Mucosa of descending colon (tissue), 3 donors: ENCODE data around the gene FRMD6. TPM values are rescaled to one million over a fixed set of nuclear protein-coding genes. Genes with fewer than 3 reads are reported as not detected.

Experiments
- ATAC-seq: fragments of 200-7000 bp; cut with Tn5 transposase; one replicate; pipeline ENCODE4 v1.9.1; 2020; ENCODE audit warnings: mild to moderate bottlenecking, moderate library complexity
- DNase-seq, 3 donors: peaks; one replicate each; pipeline ENCODE4 v3.0.0-alpha.2; 2020
- H3K36me3 ChIP-seq: fragments of 200-600 bp; one replicate; pipeline ENCODE4 v1.8.0; 2021; ENCODE audit warnings: low read depth, mild to moderate bottlenecking
- H3K4me1 ChIP-seq: fragments of 200-600 bp; one replicate; pipeline ENCODE4 v1.8.0; 2021; ENCODE audit warnings: low read depth, mild to moderate bottlenecking
- H3K4me3 ChIP-seq: fragments of 200-600 bp; one replicate; pipeline ENCODE4 v1.8.0; 2021; ENCODE audit warnings: mild to moderate bottlenecking
- H3K9me3 ChIP-seq: fragments of 200-600 bp; one replicate; pipeline ENCODE4 v1.8.0; 2021; ENCODE audit warnings: mild to moderate bottlenecking
- intact Hi-C, 2 donors: fragments of 100-400 bp; cut with DNase I in 1 of 2; cut with micrococcal nuclease in 1 of 2; formaldehyde crosslinking; loops; one replicate each; pipeline versions ENCODE4 v1.11.0 to v1.11.1; 2022; cut with DNase I, micrococcal nuclease
- total RNA-seq, 3 donors: library from RNA; stranded (reverse); fragmentation: NEBNext Ultra II Directional in 2 of 3; extraction: Animal tissue kit (Norgen Biotek cat#: 25700) in 2 of 3; gene quantifications; one replicate each; pipeline versions ENCODE4 v1.2.1 to v1.2.4, GENCODE V29; 2021 to 2023
- TF ChIP-seq, protein P1 (sequence below): fragments of 200-600 bp; IDR thresholded peaks from one replicate; pipeline ENCODE4 v1.8.0; 2022; ENCODE audit warnings: antibody characterized with exemption, mild to moderate bottlenecking
- donor health status: DM: no; HTN: no; CAD: no; lungs with moderate emphysema.
- donor health status: DM: no; HTN: no; CAD: no.
- donor health status: DM: no; HTN: yes; CAD: no.

Gene FRMD6
- total RNA-seq, 3 donors from 2014 or later = 4.2 to 39.1 (median 8.5) TPM

DNA sequence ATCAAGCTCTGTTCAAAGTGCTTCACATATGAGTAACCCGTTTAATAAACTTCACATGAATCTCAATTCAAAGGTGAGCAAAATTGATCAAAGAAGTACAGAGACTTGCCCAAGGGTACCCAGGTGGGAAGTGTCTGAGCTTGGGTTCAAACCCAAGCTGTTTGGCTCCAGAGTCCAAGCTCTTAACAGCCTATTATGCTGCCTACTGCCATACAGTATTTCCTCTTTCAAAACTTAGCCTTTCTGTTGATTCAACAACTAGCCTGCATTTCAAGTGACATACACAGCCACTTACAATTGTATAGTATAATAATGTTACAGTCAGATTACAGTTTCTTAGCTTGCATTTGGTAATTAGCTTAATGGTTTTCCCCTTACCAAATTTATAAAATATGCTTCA, 29.7 kb downstream of the FRMD6 start:
- ATAC-seq (no peak), DNase-seq (no peak)
- TF ChIP-seq, protein P1, sequence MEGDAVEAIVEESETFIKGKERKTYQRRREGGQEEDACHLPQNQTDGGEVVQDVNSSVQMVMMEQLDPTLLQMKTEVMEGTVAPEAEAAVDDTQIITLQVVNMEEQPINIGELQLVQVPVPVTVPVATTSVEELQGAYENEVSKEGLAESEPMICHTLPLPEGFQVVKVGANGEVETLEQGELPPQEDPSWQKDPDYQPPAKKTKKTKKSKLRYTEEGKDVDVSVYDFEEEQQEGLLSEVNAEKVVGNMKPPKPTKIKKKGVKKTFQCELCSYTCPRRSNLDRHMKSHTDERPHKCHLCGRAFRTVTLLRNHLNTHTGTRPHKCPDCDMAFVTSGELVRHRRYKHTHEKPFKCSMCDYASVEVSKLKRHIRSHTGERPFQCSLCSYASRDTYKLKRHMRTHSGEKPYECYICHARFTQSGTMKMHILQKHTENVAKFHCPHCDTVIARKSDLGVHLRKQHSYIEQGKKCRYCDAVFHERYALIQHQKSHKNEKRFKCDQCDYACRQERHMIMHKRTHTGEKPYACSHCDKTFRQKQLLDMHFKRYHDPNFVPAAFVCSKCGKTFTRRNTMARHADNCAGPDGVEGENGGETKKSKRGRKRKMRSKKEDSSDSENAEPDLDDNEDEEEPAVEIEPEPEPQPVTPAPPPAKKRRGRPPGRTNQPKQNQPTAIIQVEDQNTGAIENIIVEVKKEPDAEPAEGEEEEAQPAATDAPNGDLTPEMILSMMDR = no peak
- intact Hi-C loops = no loop called here
- H3K36me3 ChIP-seq = no peaks in the 10 kb centered on the region
- no peak overlapping the region for H3K4me3 ChIP-seq
- no peaks in the 10 kb centered on the region for H3K4me1 ChIP-seq
- no peaks in the 10 kb centered on the region for H3K9me3 ChIP-seq

DNA sequence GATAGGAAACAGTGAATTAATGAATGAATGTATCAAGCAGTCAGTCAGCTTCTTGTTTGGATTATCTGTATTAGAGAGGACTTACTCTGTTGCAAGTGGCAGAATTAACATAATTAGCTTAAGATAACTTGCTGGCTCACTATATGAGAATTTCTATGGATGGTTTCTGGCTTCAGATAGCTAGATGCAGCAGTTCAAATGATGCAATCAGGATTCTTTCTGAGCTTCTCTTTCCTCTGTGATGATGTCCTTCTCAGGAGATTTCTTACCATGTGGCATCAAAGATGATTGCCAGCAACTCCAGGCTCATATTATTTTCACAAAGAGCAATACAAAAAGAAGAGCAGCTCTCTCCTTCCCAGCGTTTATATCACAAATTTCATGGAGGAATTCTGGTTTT, 30.7 kb downstream of the FRMD6 start:
- intact Hi-C loops = no loop called here
- no peak for DNase-seq
- Histone ChIP-seq H3K36me3 (no peaks in the 10 kb centered on the region), H3K9me3 (no peaks in the 10 kb centered on the region), H3K4me3 (no peak overlapping the region), H3K4me1 (no peaks in the 10 kb centered on the region)
- no peak for ATAC-seq
- TF ChIP-seq, protein P1 = no peak

DNA sequence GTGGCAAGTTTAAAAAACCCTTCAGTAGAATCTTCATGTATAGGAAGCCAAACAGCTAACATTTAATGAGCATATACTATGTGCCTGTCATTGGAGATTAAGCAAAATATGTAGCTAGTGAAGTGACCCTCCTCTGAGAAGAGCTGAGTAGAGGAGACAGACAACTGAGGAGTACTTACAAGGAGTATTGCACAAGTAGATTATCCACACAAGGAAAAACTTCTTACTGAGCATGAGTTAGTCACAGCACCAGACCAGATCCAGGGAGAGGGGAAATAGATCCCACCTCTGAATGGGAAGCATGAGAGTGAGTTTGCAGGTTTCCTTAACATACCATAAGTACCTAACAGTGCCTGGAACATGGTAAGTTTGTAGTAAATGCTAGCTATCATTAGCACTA, 33.0 kb downstream of the FRMD6 start:
- ATAC-seq (no peak), DNase-seq (no peak)
- intact Hi-C loops = no loop called here
- Histone ChIP-seq H3K36me3 (no peaks in the 10 kb centered on the region), H3K4me3 (no peak overlapping the region), H3K9me3 (no peaks in the 10 kb centered on the region), H3K4me1 (no peaks in the 10 kb centered on the region)
- TF ChIP-seq, protein P1 = no peak

DNA sequence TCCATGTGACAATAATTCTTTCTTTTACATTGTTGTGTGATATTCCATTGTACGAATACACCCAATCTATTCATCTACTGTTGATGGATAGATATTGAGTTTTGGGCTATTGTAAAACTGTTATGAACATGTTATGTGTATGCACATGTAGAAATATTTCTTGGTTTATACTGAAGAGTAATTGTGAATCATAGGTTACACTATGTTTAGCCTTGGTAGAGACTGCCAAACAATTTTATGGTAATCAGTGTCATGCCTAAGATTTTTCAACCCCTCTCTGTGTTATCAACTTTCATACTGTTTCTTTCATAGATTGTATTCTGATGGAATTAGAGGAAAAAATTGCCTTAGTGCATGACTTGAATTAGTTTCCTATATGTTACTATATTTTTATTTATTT, 39.5 kb downstream of the FRMD6 start:
- no peak for ATAC-seq
- intact Hi-C loops = no loop called here
- no peaks in the 10 kb centered on the region for H3K9me3 ChIP-seq
- H3K4me1 ChIP-seq = no peaks in the 10 kb centered on the region
- H3K36me3 ChIP-seq = no peaks in the 10 kb centered on the region
- DNase-seq = no peak
- no peak overlapping the region for H3K4me3 ChIP-seq
- TF ChIP-seq, protein P1 = no peak

DNA sequence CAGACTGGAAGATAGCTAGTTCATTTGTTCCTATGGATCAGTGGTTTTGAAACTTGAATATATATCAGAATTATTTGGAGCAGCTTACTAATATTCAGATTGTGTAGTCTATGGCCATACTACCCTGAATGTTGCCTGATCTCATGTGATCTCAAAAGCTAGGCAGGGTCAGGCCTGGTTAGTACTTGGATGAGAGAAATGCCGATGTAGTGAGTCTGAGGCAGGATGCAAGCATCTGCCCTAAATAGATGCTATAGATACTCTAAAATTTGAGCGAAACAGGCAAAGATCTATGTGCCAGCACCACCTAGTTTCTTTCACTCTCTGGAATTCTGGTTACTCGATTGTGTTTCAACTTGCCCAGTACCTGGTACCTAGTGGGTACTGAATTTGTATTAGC, 40.9 kb downstream of the FRMD6 start:
- H3K36me3 ChIP-seq = no peaks in the 10 kb centered on the region
- H3K4me1 ChIP-seq = no peaks in the 10 kb centered on the region
- intact Hi-C loops = no loop called here
- H3K9me3 ChIP-seq = no peaks in the 10 kb centered on the region
- DNase-seq = no peak
- no peak overlapping the region for H3K4me3 ChIP-seq
- ATAC-seq = no peak
- TF ChIP-seq, protein P1 = no peak

DNA sequence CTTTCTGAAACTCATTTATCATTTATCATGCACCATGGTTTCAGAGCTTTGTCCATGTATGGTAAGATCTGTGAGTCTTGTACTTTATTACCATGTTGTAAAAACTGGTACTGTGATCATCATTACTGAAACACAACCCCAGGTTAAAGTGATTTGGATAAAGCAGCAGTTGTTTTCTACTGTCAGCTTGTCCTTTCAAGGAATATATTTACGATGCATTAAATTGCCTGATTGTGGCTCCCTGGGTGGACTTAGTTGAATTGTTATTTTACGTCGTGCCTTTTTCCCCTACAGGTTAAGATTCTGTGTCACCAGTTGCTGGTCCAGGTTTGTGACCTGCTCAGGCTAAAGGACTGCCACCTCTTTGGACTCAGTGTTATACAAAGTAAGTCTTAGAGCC, 46.1 kb downstream of the FRMD6 start:
- no peak overlapping the region for H3K4me3 ChIP-seq
- intact Hi-C loops = no loop called here
- no peaks in the 10 kb centered on the region for H3K9me3 ChIP-seq
- no peaks in the 10 kb centered on the region for H3K4me1 ChIP-seq
- H3K36me3 ChIP-seq = no peaks in the 10 kb centered on the region
- DNase-seq (no peak), ATAC-seq (no peak)
- TF ChIP-seq, protein P1 = no peak
